GM12872 (cell line): ENCODE results near the gene HINFP.

ENCODE experiments used
- TF ChIP-seq, protein P1 (sequence below): IDR thresholded peaks from 3 replicates; pipeline ENCODE4 v1.5.1; 2011; ENCODE audit warnings: low read depth, mild to moderate bottlenecking, low read length, moderate library complexity; ENCODE audit not compliant: insufficient read depth

The HINFP gene

DNA sequence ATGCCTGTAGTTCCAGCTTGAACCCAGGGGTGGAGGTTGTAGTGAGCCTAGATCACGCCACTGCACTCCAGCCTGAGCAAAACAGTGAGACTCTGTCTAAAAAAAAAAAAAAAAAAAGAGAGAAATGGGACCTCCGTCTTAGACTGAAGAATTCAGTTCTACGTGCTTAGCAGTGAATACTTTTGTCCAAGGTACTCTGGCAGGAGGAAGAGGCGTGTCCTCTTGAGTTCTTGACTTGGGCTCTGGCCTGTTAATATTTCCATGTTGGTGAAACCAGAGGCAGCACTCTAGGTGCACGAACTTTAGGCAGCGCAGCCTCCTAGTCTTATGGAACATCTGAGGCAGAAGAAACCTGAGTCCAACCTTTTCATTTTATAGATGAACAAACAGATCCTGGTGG, 34.3 kb upstream of the HINFP start:
- TF ChIP-seq, protein P1, sequence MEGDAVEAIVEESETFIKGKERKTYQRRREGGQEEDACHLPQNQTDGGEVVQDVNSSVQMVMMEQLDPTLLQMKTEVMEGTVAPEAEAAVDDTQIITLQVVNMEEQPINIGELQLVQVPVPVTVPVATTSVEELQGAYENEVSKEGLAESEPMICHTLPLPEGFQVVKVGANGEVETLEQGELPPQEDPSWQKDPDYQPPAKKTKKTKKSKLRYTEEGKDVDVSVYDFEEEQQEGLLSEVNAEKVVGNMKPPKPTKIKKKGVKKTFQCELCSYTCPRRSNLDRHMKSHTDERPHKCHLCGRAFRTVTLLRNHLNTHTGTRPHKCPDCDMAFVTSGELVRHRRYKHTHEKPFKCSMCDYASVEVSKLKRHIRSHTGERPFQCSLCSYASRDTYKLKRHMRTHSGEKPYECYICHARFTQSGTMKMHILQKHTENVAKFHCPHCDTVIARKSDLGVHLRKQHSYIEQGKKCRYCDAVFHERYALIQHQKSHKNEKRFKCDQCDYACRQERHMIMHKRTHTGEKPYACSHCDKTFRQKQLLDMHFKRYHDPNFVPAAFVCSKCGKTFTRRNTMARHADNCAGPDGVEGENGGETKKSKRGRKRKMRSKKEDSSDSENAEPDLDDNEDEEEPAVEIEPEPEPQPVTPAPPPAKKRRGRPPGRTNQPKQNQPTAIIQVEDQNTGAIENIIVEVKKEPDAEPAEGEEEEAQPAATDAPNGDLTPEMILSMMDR: no peak

DNA sequence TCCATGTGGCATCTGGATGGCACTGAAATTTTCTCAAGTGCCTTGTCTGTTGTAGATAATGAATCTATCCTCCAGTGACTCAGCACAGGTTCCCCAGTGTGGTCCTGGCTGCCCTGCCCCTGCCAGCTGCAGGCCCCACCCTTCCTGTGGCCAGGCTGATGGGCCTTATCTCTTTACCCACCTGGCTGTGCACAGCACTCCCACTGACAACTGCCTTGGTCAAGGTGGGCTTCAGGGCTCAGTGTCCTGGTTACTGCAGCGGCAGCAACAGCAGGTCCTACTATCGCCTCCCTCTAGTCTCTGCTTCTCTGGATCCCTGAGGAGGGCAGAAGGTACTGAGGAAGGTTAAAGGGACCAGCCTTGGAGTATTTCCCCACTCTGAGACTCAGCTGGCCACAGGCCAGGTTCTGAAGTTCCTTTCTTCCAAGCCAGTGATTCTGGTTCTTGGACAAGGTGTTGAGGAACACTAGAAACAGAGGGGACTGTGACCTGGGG, 33.6 kb upstream of the HINFP start:
- TF ChIP-seq, protein P1: no peak

DNA sequence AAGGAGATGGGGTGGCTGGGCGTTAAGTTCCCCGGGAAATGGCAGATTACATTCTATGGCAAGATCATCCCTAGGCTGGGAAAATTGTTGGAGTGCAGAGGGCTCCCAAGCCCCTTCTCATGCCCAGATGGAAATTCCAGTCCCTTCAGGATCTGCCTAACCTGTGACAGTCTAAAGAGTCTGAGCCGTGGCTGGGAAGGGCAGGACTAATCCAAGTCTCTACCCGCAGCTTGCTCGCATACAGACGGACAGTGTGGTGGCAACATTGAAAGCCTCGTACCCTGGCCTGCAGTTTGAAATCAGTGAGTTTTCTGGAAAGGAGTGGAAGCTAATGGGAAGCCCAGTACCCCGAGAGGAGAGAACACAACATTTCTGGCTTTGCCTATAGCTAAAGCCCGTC, 33.0 kb upstream of the HINFP start:
- TF ChIP-seq, protein P1: no peak

DNA sequence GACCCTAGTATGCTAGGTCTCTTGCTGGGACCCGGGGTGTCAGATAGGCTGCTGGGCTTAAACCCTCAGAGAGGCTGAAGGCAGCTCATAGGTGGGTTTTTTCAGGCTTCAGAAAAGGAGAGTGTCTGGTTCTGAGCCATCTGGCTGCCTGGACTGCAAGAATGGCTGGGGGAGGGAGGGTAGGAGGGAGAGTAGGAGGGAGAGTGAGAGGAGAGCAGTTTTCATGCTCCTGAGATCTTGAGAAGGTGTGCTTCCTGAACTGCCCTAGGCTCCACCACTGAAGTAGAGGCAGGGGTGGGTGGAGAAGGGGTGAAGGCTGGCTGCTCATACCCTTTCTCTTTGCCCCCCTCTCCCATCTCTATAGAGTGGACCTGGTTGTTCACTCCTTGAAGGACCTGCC, 32.1 kb upstream of the HINFP start:
- TF ChIP-seq, protein P1: no peak

DNA sequence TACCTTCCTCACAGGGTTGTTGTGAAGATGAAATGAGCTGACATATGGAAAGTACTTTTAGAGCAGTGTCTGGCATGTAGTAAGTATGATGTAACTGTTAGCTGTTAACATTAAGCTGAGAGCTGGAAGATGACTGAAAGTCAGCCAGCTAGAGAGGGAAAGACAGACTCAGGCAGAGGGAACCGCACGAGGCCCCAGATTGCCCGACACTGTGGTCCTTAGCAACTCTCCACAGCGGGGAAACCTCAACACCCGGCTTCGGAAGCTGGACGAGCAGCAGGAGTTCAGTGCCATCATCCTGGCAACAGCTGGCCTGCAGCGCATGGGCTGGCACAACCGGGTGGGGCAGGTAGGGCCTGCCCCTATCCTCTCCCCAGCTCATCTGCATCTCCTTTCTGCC, 30.2 kb upstream of the HINFP start:
- TF ChIP-seq, protein P1: no peak

DNA sequence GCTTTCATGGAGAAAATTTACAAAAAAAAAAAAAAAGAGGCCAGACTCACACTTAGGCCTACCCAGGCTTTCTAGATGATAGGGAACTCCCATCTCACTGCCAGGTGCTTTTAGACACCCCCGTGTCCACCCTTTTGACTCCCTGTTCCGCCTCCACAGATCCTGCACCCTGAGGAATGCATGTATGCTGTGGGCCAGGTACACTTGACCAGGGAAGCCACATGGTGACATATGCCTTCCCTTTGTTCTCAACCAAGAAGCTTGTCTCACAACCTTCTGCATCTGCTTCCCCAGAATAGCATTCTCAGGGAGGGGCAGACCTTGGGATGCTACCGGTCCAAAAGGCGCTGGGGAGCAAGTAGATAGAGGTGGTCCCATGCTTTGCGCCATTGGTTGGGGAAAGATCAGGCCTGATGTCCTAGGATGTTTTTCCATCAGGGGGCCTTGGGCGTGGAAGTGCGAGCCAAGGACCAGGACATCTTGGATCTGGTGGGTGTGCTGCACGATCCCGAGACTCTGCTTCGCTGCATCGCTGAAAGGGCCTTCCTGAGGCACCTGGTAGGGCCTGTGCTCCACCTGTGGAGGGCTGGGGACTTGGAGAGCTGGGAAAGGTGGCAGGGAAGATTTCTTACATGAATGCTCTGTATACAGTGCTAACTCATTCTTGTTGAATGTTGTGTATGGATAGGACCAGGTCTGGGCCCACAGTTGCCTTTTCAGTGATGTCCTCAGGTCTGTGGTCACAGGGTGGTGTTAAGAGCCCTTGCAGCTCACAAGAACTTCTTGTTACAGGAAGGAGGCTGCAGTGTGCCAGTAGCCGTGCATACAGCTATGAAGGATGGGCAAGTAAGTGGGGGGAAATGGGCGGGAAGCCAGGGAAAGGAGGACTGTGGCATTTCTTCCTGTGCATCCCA, 29.2 kb upstream of the HINFP start:
- TF ChIP-seq, protein P1: no peak

DNA sequence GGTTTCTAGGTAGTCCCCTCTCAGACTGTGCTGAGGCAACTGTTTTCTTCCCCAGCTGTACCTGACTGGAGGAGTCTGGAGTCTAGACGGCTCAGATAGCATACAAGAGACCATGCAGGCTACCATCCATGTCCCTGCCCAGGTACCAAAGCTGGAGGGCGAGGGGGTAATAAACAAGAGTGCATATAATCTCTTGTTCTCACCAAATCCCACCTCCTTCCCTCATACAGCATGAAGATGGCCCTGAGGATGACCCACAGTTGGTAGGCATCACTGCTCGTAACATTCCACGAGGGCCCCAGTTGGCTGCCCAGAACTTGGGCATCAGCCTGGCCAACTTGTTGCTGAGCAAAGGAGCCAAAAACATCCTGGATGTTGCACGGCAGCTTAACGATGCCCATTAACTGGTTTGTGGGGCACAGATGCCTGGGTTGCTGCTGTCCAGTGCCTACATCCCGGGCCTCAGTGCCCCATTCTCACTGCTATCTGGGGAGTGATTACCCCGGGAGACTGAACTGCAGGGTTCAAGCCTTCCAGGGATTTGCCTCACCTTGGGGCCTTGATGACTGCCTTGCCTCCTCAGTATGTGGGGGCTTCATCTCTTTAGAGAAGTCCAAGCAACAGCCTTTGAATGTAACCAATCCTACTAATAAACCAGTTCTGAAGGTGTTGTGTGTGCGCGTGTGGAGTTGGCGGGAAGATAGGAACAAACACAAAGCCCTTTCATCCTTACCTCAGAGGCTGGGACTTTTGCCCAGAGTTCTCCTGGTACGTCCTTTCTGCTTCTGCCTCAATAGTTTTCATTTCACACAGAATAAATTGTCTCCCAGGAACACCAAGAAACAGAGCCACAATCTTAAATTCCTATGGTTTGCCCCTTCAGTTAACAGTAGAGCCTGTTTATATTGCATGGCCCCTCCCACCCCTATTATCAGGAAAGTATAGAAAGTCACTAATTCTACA, 28.2 kb upstream of the HINFP start:
- TF ChIP-seq, protein P1: no peak
